ENCODE data around the gene FKBP9. TPM values are rescaled to one million over a fixed set of nuclear protein-coding genes. Genes with fewer than 3 reads are reported as not detected.
A peak's percentile ranks its signal among the peaks of the same experiment; 100 is the strongest.
"Not testable (repeated sequence)": the region's sequence is repeated elsewhere in the genome, so short reads cannot be mapped to it uniquely, and the experiment has no call there.

The FKBP9 gene
- polyA plus RNA-seq, 3 donors: 189 to 211 (median 195) TPM

- DNase-seq (ENCODE audit: low read depth in 3 of 3, low spot score in 2 of 3): not testable (repeated sequence)
Observed at GRCh38 chr7:33004104-33004616, 46.9 kb downstream of the FKBP9 start.

- not testable (repeated sequence) for DNase-seq (ENCODE audit: low read depth in 3 of 3, low spot score in 2 of 3)
Observed at GRCh38 chr7:33005193-33005592, 48.0 kb downstream of the FKBP9 start.

- not testable (repeated sequence) for DNase-seq (ENCODE audit: low read depth in 3 of 3, low spot score in 2 of 3)
Observed at GRCh38 chr7:33005690-33006089, 48.5 kb downstream of the FKBP9 start.

GRCh38 chr7:33009734-33010133, 52.5 kb downstream of the FKBP9 start:
- DNase-seq (ENCODE audit: low read depth in 3 of 3, low spot score in 2 of 3): no peak

GRCh38 chr7:33012364-33012763, 55.1 kb downstream of the FKBP9 start:
- no peak for DNase-seq (ENCODE audit: low read depth in 3 of 3, low spot score in 2 of 3)

- DNase-seq (ENCODE audit: low read depth in 3 of 3, low spot score in 2 of 3): no peak
Observed at GRCh38 chr7:33024189-33024757, 67.0 kb downstream of the FKBP9 start.

- DNase-seq (ENCODE audit: low read depth in 3 of 3, low spot score in 2 of 3): no peak
Observed at GRCh38 chr7:33035776-33036175, 78.5 kb downstream of the FKBP9 start.

GRCh38 chr7:33038639-33039038, 81.4 kb downstream of the FKBP9 start:
- no peak for DNase-seq (ENCODE audit: low read depth in 3 of 3, low spot score in 2 of 3)

GRCh38 chr7:33039257-33039902, 82.1 kb downstream of the FKBP9 start:
- no peak for DNase-seq (ENCODE audit: low read depth in 3 of 3, low spot score in 2 of 3)

- DNase-seq (ENCODE audit: low read depth in 3 of 3, low spot score in 2 of 3): no peak
Observed at GRCh38 chr7:33039903-33040292, 82.7 kb downstream of the FKBP9 start.

GRCh38 chr7:33040803-33041516, 83.7 kb downstream of the FKBP9 start:
- DNase-seq (ENCODE audit: low read depth in 3 of 3, low spot score in 2 of 3): no peak

GRCh38 chr7:33041631-33042428, 84.6 kb downstream of the FKBP9 start:
- DNase-seq (ENCODE audit: low read depth in 3 of 3, low spot score in 2 of 3): no peak

GRCh38 chr7:33043501-33044400, 86.5 kb downstream of the FKBP9 start:
- no peak for DNase-seq (ENCODE audit: low read depth in 3 of 3, low spot score in 2 of 3)

- DNase-seq (ENCODE audit: low read depth in 3 of 3, low spot score in 2 of 3): no peak
Observed at GRCh38 chr7:33044401-33044718, 87.1 kb downstream of the FKBP9 start.

GRCh38 chr7:33044986-33045385, 87.7 kb downstream of the FKBP9 start:
- no peak for DNase-seq (ENCODE audit: low read depth in 3 of 3, low spot score in 2 of 3)

GRCh38 chr7:33048257-33048656, 91.0 kb downstream of the FKBP9 start:
- DNase-seq (ENCODE audit: low read depth in 3 of 3, low spot score in 2 of 3): no peak

GRCh38 chr7:33048704-33049103, 91.5 kb downstream of the FKBP9 start:
- no peak for DNase-seq (ENCODE audit: low read depth in 3 of 3, low spot score in 2 of 3)

GRCh38 chr7:33050535-33051318, 93.5 kb downstream of the FKBP9 start:
- peak in 1 of 3 donors; percentile 36 for DNase-seq (ENCODE audit: low read depth in 3 of 3, low spot score in 2 of 3)

- DNase-seq (ENCODE audit: low read depth in 3 of 3, low spot score in 2 of 3): no peak
Observed at GRCh38 chr7:33053721-33054120, 96.5 kb downstream of the FKBP9 start.

Data from right renal cortex interstitium (tissue), 3 donors.